Fibroblast of pulmonary artery (primary cell): Measurements from ENCODE around the gene FRMPD2.
A peak's percentile ranks its signal among the peaks of the same experiment; 100 is the strongest.
"Not testable (repeated sequence)": the region's sequence is repeated elsewhere in the genome, so short reads cannot be mapped to it uniquely, and the experiment has no call there.

ENCODE experiments used
- DNase-seq: peaks from one replicate; pipeline ENCODE4 v3.0.0-alpha.2; 2010; ENCODE audit warnings: low read depth
- H3K4me3 ChIP-seq: replicated peaks from 2 replicates; pipeline ENCODE4 v1.5.1; 2011; ENCODE audit warnings: low read depth, mild to moderate bottlenecking, control low read depth, low read length, moderate library complexity
- TF ChIP-seq, protein P1 (sequence below): IDR thresholded peaks from 2 replicates; pipeline ENCODE4 v1.5.1; 2011; ENCODE audit warnings: mild to moderate bottlenecking, control low read depth, low read length, inconsistent platforms; ENCODE audit errors: missing control alignments

The FRMPD2 gene

DNA sequence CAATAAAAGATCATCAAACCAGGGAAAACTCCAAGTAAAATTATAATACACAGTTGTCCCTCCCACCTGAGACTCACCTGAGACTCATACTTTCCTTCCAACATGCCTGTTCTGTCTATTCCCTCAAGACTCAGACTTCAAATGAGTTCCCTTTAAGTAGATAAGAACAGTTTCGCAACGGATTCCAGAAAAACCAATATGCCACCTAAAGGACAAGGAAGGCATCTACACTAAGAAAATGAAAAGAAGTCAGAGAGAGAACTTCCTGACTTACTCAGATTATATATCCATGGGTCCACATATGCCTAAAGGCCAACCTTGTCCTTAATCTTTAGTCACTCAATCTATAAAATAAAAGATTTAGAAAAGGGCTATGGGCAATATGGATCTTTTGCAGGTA, 148.9 kb downstream of the FRMPD2 start:
- DNase-seq: not testable (repeated sequence)
- TF ChIP-seq, protein P1, sequence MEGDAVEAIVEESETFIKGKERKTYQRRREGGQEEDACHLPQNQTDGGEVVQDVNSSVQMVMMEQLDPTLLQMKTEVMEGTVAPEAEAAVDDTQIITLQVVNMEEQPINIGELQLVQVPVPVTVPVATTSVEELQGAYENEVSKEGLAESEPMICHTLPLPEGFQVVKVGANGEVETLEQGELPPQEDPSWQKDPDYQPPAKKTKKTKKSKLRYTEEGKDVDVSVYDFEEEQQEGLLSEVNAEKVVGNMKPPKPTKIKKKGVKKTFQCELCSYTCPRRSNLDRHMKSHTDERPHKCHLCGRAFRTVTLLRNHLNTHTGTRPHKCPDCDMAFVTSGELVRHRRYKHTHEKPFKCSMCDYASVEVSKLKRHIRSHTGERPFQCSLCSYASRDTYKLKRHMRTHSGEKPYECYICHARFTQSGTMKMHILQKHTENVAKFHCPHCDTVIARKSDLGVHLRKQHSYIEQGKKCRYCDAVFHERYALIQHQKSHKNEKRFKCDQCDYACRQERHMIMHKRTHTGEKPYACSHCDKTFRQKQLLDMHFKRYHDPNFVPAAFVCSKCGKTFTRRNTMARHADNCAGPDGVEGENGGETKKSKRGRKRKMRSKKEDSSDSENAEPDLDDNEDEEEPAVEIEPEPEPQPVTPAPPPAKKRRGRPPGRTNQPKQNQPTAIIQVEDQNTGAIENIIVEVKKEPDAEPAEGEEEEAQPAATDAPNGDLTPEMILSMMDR: peak; percentile 1

DNA sequence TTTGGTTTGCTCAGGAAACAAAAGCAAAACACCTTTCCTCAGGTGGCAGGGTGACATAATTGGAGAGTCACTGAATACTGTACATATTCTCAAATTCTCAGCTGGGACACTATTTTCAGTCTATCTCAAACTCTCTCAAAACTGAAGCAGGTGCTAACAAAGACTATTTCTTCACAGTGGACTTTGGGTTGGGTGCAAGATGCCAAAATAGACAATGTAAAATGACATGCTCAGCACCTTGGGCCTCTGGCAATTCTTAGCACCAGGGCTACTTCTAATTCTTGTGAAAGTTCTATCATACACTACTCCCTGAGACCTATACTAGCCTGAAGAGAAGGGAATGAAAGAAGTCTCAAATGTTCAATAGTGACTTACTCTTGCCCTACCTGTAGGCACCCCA, 151.9 kb downstream of the FRMPD2 start:
- not testable (repeated sequence) for H3K4me3 ChIP-seq

More for the DNA sequence above, 148.9 kb downstream of the FRMPD2 start:
- H3K4me3 ChIP-seq: not testable (repeated sequence)

DNA sequence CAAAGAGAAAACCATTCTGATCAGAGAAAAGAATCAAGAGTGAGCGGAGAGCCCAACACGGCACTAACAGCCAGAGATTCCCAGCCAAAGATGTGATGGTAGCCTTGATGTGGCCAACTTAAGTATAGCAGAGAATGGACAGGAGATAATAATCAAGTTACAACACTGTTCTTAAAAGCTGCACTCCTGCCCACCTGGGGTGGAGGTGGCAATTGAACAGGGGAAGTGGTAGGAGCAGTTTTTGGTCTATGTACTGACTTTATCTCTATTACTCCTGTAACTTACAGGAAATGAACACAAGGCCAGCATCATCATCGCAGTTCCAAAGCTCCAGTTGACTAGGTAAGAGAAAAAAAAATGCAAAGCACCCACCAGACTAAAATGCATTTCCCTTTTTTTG, 164.2 kb downstream of the FRMPD2 start:
- not testable (repeated sequence) for H3K4me3 ChIP-seq, DNase-seq

More for the DNA sequence above, 151.9 kb downstream of the FRMPD2 start:
- not testable (repeated sequence) for DNase-seq
